Jurkat, Clone E6-1 (cell line): ENCODE data around the gene RBCK1.
A peak's percentile ranks its signal among the peaks of the same experiment; 100 is the strongest.
"Not testable (repeated sequence)": the region's sequence is repeated elsewhere in the genome, so short reads cannot be mapped to it uniquely, and the experiment has no call there.

ENCODE experiments used
- DNase-seq: peaks from one replicate; pipeline ENCODE4 v3.0.0-alpha.2; 2011; ENCODE audit warnings: low read depth, low spot score
- H3K4me3 ChIP-seq: 2 replicates; pipeline ENCODE4 v1.5.1; 2011; ENCODE audit warnings: mild to moderate bottlenecking, low read length, control low read depth, moderate library complexity

Gene RBCK1

GRCh38 chr20:393296-393695 is 14.8 kb upstream of the RBCK1 start:
- not testable (repeated sequence) for DNase-seq, H3K4me3 ChIP-seq

DNA sequence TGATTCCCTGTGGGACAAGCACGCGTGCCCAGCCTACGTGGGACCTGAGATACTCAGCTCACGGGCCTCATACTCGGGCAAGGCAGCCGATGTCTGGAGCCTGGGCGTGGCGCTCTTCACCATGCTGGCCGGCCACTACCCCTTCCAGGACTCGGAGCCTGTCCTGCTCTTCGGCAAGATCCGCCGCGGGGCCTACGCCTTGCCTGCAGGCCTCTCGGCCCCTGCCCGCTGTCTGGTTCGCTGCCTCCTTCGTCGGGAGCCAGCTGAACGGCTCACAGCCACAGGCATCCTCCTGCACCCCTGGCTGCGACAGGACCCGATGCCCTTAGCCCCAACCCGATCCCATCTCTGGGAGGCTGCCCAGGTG is 11.9 kb upstream of the RBCK1 start:
- no peak for DNase-seq
- no peak overlapping the region for H3K4me3 ChIP-seq

DNA sequence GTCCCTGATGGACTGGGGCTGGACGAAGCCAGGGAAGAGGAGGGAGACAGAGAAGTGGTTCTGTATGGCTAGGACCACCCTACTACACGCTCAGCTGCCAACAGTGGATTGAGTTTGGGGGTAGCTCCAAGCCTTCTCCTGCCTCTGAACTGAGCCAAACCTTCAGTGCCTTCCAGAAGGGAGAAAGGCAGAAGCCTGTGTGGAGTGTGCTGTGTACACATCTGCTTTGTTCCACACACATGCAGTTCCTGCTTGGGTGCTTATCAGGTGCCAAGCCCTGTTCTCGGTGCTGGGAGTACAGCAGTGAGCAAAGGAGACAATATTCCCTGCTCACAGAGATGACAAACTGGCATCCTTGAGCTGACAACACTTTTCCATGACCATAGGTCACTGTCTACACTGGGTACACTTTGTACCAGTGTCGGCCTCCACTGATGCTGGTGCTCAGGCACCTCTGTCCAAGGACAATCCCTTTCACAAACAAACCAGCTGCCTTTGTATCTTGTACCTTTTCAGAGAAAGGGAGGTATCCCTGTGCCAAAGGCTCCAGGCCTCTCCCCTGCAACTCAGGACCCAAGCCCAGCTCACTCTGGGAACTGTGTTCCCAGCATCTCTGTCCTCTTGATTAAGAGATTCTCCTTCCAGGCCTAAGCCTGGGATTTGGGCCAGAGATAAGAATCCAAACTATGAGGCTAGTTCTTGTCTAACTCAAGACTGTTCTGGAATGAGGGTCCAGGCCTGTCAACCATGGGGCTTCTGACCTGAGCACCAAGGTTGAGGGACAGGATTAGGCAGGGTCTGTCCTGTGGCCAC is 11.3 kb upstream of the RBCK1 start:
- H3K4me3 ChIP-seq, result no peak overlapping the region
- no peak for DNase-seq

GRCh38 chr20:397432-398237 is 10.5 kb upstream of the RBCK1 start:
- no peak overlapping the region for H3K4me3 ChIP-seq
- no peak for DNase-seq

DNA sequence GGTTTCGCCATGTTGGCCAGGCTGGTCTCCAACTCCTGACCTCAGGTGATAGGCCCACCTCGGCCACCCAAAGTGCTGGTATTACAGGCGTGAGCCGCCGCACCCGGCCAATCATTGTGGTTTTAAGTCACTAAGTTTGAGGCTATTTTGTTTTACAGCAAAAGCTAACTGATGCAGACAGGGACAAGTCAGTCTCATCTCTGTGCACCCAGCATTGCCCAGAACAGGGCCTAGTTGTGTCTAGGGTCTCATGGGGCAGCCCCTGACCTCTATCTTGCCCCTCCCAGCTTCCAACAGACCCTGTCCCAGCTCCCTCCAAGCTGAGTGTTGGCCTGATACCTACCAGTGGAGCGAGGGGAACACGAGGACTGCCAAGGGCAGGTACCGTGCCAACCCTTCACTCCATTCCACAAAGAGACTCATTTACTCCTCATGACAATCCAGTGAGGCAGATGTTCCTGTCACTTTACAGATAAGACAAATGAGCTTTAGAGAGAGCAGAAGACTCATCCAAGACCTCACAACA is 8.9 kb upstream of the RBCK1 start:
- no peak for DNase-seq
- no peak overlapping the region for H3K4me3 ChIP-seq

GRCh38 chr20:400128-400453 is 8.0 kb upstream of the RBCK1 start:
- H3K4me3 ChIP-seq, result no peak overlapping the region
- no peak for DNase-seq

GRCh38 chr20:400454-401275 is 7.4 kb upstream of the RBCK1 start:
- DNase-seq, result peak; percentile 25
- no peak overlapping the region for H3K4me3 ChIP-seq

GRCh38 chr20:401682-402495 is 6.2 kb upstream of the RBCK1 start:
- H3K4me3 ChIP-seq, result peak overlapping the region; percentile 21
- DNase-seq, result peak; percentile 67

GRCh38 chr20:402496-402885 is 5.6 kb upstream of the RBCK1 start:
- H3K4me3 ChIP-seq, result no peak overlapping the region
- DNase-seq, result peak; percentile 66

DNA sequence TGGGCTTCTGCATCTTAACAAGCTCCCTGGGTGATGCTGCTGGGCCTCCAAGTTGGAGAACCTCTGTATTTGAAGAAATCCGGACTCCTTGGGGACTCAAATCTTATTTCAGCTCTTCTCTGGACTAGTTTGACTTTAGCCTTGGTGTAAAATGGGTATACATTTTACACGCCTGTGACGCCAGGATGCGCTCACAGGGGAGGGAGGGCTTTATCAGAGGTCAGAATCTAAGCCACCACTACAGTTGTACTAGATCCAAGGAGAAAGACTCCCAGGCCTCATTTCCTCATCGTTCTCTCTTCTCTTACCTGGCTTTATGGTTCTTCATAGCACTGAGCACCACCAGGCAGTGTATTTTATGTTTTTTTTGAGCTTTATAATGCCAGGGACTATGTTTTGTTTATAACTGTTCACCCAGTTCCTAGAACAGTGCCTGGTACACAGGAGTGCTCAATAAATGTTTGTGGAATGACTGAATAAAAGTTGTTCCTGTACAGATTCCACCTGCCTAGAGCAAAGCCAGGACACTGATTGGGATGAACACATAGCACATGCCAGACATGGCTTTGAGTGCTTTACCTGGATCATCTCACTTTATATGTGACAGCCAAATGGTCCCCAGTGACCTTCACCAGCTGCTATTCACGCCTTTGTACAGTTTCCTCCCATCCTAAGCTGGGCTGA is 5.1 kb upstream of the RBCK1 start:
- H3K4me3 ChIP-seq, result no peak overlapping the region
- DNase-seq, result no peak

- DNase-seq, result no peak
- no peak overlapping the region for H3K4me3 ChIP-seq
Measured at GRCh38 chr20:403582-403957, 4.5 kb upstream of the RBCK1 start.

DNA sequence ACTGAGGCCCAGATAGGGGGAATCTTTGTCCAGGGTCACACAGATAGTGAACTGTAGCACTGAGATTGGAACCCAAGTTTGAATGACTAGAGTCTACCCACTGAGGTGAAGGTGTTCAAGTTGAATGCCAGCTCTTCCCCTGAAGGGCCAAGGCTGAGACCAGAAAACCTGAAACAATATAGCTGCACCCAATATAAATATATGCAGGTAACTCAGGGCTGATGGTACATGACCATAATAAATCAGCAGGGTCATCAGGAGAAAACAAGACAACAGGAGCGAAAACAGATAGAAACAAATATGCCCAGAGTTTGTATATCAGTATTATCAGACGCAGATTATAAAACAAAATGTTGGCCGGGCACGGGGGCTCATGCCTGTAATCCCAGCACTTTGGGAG is 4.0 kb upstream of the RBCK1 start:
- no peak for DNase-seq

GRCh38 chr20:406200-407132 is 1.6 kb upstream of the RBCK1 start:
- DNase-seq, result no peak
- no peak overlapping the region for H3K4me3 ChIP-seq

More for the DNA sequence above, 4.0 kb upstream of the RBCK1 start:
- no peak overlapping the region for H3K4me3 ChIP-seq

DNA sequence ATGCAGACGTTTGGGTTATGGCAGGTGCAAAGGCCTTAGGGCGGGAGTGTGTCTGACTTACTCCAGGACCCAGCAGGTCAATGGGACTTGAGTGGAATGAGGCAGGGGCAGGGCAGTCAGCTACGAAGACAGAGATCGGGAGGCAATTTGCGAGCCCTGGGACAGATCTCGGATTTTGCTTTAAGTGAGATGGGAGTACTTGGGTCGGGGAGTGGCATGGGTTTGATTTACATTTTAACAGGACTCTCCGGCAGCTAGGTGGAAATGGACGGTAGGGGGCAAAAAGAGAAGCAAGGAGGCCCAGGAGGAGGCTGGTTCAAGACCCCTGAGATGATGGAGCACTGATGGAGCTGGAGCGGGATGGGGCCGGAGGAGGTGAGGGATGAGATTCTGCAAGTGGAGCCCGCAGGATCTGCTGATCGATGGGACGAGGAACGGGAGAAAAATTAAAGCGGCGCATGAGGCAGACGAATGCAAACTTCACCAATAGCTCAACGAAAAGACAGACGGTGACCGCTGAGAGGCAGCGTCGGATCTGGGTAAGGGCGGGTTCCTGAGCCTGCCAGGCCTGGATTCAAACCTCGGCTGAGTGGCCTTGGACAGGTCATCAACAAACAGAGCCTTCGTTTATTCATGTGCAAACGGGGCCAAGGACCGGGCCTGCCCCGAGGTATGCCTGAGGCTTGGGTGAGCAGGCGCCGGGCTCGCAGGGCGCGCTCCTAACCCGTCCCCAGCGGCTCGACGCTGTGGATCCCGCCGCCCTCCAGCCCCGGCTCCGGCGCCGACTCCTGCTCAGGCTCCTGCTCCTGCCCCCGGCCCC is 756 bp upstream of the RBCK1 start:
- peak overlapping the region; percentile 51 for H3K4me3 ChIP-seq
- DNase-seq, result peak; percentile 47

- peak; percentile 25 for DNase-seq
- H3K4me3 ChIP-seq, result peak overlapping the region; percentile 98
Measured at GRCh38 chr20:408843-409696, 971 bp downstream of the RBCK1 start.
